A673 (cell line): ENCODE data around the gene DLGAP1.

Experiments used
- EZH2 ChIP-seq: fragments of 200-600 bp; sonication (generic); IDR thresholded peaks from 2 replicates; pipeline ENCODE4 v1.6.1; 2017; ENCODE audit warnings: borderline replicate concordance, low read depth, mild to moderate bottlenecking, mixed read lengths, antibody characterized with exemption, low read length; ENCODE audit not compliant: poor library complexity, severe bottlenecking
- TF ChIP-seq, protein P1 (sequence below): fragments of 300-800, 200-600 bp; sonication (generic); conservative IDR thresholded peaks from 2 replicates; pipeline ENCODE4 v1.5.1; 2017; ENCODE audit warnings: low read depth, mild to moderate bottlenecking, antibody characterized with exemption, low read length, moderate library complexity, mixed read lengths

DNA sequence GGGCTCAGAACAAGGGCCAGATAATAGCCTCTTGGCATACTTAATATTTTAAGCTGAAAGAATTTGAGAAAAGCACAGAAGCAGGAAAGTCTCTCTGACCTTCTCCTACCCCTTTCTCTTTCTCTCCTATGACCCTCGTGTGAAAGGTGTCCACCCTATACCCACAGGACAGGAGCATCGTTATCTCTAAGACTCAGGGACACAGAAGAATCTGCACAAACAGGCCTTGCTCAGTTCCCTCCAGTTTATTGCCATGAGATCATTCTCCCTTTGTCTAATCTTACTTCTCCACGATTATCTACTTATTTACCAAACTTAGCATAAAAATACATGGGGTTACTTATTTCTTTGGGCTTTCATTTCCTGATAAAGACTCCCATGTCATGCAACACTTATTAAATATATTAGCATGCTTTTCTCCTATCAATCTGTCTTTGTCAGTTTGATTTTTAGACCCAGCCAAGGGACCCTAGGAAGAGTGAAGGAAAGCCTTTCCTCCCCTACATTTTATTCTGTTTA, 370.7 kb downstream of the DLGAP1 start:
- TF ChIP-seq, protein P1, sequence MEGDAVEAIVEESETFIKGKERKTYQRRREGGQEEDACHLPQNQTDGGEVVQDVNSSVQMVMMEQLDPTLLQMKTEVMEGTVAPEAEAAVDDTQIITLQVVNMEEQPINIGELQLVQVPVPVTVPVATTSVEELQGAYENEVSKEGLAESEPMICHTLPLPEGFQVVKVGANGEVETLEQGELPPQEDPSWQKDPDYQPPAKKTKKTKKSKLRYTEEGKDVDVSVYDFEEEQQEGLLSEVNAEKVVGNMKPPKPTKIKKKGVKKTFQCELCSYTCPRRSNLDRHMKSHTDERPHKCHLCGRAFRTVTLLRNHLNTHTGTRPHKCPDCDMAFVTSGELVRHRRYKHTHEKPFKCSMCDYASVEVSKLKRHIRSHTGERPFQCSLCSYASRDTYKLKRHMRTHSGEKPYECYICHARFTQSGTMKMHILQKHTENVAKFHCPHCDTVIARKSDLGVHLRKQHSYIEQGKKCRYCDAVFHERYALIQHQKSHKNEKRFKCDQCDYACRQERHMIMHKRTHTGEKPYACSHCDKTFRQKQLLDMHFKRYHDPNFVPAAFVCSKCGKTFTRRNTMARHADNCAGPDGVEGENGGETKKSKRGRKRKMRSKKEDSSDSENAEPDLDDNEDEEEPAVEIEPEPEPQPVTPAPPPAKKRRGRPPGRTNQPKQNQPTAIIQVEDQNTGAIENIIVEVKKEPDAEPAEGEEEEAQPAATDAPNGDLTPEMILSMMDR = no peak
- TF ChIP-seq EZH2 = no peak
